Measurements from ENCODE around the gene TADA2A.

TADA2A gene

GRCh38 chr17:37358830-37359681 lies 47.6 kb upstream of the TADA2A start (continued):
- TF ChIP-seq ZNF704 (tag by site-specific recombination; IDR thresholded peaks at IDR 0.05), result no peak; the same call in 1 of the 2 replicates
- TF ChIP-seq PRDM10 (tag by site-specific recombination; IDR thresholded peaks at IDR 0.05), result peak; percentile 49; the same call in 1 of the 2 replicates
- no peak for TF ChIP-seq ZBTB21 (tag by site-specific recombination; IDR thresholded peaks at IDR 0.05)
- no peak for TF ChIP-seq EGR2 (tag by site-specific recombination; IDR thresholded peaks at IDR 0.05; ENCODE audit: low read depth)
- TF ChIP-seq BCL11B (tag by site-specific recombination; IDR thresholded peaks at IDR 0.05; ENCODE audit: low read depth), result peak; percentile 77; the same call in 1 of the 2 replicates
- TF ChIP-seq ZBTB49 (tag by site-specific recombination; IDR thresholded peaks at IDR 0.05; ENCODE audit: low read depth), result no peak
- TF ChIP-seq TCF7L2 (IDR thresholded peaks at IDR 0.05; ENCODE audit: borderline replicate concordance, low read depth, low read length), result no peak
- TF ChIP-seq ZFP3 (tag by site-specific recombination; IDR thresholded peaks at IDR 0.05; ENCODE audit: low read depth), result no peak
- 0 out of 2 replicates have a peak, but pooled peaks have one; percentile 19 for TF ChIP-seq ZNF341 (tag by site-specific recombination; IDR thresholded peaks at IDR 0.05; ENCODE audit: low read depth)
- no peak for TF ChIP-seq ZNF169 (tag by site-specific recombination; IDR thresholded peaks at IDR 0.05)
- TF ChIP-seq ZNF175 (tag by site-specific recombination; IDR thresholded peaks at IDR 0.05), result no peak
- TF ChIP-seq ZNF560 (tag by site-specific recombination; IDR thresholded peaks at IDR 0.05; ENCODE audit: borderline replicate concordance), result no peak
- TF ChIP-seq ZNF18 (tag by site-specific recombination; IDR thresholded peaks at IDR 0.05), result no peak
- TF ChIP-seq ZNF501 (tag by site-specific recombination; IDR thresholded peaks at IDR 0.05), result peak; percentile 85
- no peak for TF ChIP-seq ZNF155 (tag by site-specific recombination; IDR thresholded peaks at IDR 0.05)
- peak; percentile 50; the same call in 1 of the 2 replicates for TF ChIP-seq KLF7 (tag by site-specific recombination; IDR thresholded peaks at IDR 0.05; ENCODE audit: borderline replicate concordance)
- TF ChIP-seq ZNF239 (tag by site-specific recombination; IDR thresholded peaks at IDR 0.05), result no peak
- no peak for TF ChIP-seq PRDM2 (tag by site-specific recombination; IDR thresholded peaks at IDR 0.05; ENCODE audit: borderline replicate concordance)
- TF ChIP-seq KLF1 (tag by site-specific recombination; IDR thresholded peaks at IDR 0.05), result peak; percentile 62
- TF ChIP-seq ZNF510 (tag by site-specific recombination; IDR thresholded peaks at IDR 0.05; ENCODE audit: insufficient replicate concordance), result no peak
- TF ChIP-seq HOXA7 (CRISPR knock-in tag; IDR thresholded peaks at IDR 0.05; ENCODE audit: borderline replicate concordance), result no peak

Measured in HEK293 (cell line).